ENCODE data around the gene TREH. TPM values are rescaled to one million over a fixed set of nuclear protein-coding genes. Genes with fewer than 3 reads are reported as not detected.
"Not testable (repeated sequence)": the region's sequence is repeated elsewhere in the genome, so short reads cannot be mapped to it uniquely, and the experiment has no call there.

The TREH gene
- total and polyA plus RNA-seq, 4 donors = 2.5 to 7.2 TPM; not detected in 2

DNA sequence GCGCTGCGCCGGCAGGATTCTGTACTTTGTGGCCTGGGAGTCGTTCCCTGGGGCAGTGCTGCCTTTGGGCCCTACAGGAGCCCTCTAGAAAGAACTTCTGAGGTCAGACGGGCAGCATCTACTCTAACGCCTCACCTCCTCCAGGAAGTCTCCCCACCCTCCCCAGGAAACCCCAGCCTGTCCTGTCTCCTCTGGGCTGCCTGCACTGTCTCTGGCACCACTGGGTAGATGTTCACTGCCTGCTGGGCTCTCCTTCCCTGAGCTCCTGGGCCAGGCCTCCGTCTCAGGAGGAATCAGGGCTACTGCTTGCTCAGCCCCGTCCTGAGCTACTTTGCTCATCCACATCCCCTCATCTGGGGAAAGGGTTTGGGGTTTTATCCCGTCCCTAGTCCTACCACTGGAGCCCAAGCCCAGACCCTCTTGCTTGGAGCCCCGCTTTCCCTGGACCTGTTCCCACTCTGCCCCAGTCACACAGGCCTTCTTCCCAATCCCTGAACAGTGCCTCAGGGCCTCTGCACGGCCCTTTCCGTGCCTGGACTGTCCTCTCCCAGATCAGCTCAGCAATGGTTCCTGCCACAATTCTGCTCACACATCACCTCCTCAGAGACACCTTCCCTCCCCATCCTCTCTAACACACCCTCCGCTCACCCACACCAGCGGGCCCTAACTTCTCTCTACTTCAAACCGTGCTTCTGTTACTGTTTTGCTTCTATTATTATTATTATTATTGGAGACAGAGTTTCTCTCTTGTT lies 11.3 kb upstream of the TREH start:
- WGBS, 2 donors = 80 to 81% methylated on average over 15 of the region's 15 CpGs
- Histone ChIP-seq H3K27me3 (ENCODE audit: control insufficient read depth in 1 of 2, insufficient read depth in 2 of 2, low read length in 1 of 2) (no peaks in the 10 kb centered on the region), H3K4me3 (ENCODE audit: low read length in 2 of 2) (no peak overlapping the region), H3K36me3 (ENCODE audit: control insufficient read depth in 1 of 2, insufficient read depth in 2 of 2, low read length in 1 of 2) (no peaks in the 10 kb centered on the region), H3K9me3 (ENCODE audit: control insufficient read depth, low read length) (no peaks in the 10 kb centered on the region), H3K4me1 (ENCODE audit: control insufficient read depth in 1 of 2, insufficient read depth in 2 of 2, low read length in 2 of 2) (no peaks in the 10 kb centered on the region), H3K27ac (ENCODE audit: low read depth in 1 of 2, low read length in 2 of 2) (no peak overlapping the region)
- no peak for ATAC-seq (ENCODE audit: low FRiP score)
- intact Hi-C loops (cut with DNase I) = loop anchor here (1.0 to 5.0 kb wide), 3 partner anchors 102 to 266 kb away; partner anchors contain the start of genes DDX6 (in 2 of the 2) and UPK2 (in 1 of the 2)
- DNase-seq = peak in 1 of 2 donors; percentile 49

DNA sequence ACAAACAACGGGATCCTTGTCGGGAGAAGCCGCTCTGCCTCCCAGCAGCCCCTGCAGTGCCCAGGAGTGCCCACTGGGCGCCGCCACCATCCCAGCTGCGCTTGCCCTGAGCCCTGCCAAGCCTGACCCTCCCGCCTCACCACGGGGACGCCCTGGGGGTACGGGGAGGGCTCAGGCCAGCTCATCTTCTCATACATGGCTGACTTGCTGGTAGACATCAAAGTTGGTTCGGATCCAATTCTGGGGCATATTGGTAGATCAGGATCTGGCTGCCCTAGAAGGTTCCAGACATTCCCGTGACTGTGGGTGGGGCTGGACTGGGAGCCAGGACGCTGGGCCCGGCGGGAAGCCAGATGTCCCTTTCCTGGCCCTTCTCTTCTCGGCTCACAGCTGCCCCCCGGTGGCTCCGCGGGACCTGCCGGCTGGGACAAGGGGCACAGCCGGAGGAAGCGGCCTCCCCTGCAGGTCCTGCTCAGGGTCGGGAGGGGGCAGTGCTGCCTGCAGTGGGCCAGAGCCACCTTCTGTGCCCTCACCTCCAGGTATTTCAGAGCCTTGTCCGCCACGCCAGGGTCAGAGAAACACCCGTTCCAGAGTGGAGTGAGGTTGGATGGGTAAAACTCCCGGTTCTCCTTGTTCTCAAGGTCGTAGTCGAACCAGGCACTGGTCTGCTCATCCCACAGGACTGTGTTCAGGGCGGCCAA lies 10.6 kb upstream of the TREH start:
- H3K4me1 ChIP-seq (ENCODE audit: control insufficient read depth in 1 of 2, insufficient read depth in 2 of 2, low read length in 2 of 2) = no peaks in the 10 kb centered on the region
- H3K36me3 ChIP-seq (ENCODE audit: control insufficient read depth in 1 of 2, insufficient read depth in 2 of 2, low read length in 1 of 2) = no peaks in the 10 kb centered on the region
- WGBS, 2 donors = 6 to 7% methylated on average over 23 to 30 of the region's 30 CpGs
- H3K4me3 ChIP-seq (ENCODE audit: low read length in 2 of 2) = no peak overlapping the region
- no peaks in the 10 kb centered on the region for H3K9me3 ChIP-seq (ENCODE audit: control insufficient read depth, low read length)
- no peaks in the 10 kb centered on the region for H3K27me3 ChIP-seq (ENCODE audit: control insufficient read depth in 1 of 2, insufficient read depth in 2 of 2, low read length in 1 of 2)
- peak; percentile 95 to 97 for DNase-seq
- ATAC-seq (ENCODE audit: low FRiP score) = peak; percentile 97
- intact Hi-C loops (cut with DNase I) = loop anchor here (1.0 to 5.0 kb wide), 4 partner anchors 102 to 267 kb away; partner anchors contain the start of genes DDX6 (in 2 of the 2) and UPK2 (in 2 of the 2)
- peak overlapping the region in 1 of 2 donors; percentile 27 for H3K27ac ChIP-seq (ENCODE audit: low read depth in 1 of 2, low read length in 2 of 2)

DNA sequence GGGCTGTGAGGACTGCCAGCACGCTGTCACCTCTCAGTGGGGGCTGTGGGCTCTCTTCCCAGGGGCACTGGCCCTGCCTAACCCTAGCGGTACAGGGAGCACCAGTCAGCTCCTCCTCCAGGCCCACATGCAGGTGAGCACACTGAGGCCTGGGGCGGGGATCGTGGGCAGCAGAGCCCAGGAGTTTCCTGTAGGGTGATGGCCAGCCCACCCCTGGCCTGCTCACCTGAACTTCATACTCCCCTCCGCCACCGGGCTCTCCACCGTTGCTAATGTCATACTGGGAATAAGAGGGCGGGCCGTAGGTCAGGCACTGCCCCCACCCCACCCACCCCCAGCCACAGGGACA lies 10.0 kb upstream of the TREH start:
- no peaks in the 10 kb centered on the region for H3K27me3 ChIP-seq (ENCODE audit: control insufficient read depth in 1 of 2, insufficient read depth in 2 of 2, low read length in 1 of 2)
- H3K9me3 ChIP-seq (ENCODE audit: control insufficient read depth, low read length) = no peaks in the 10 kb centered on the region
- peak in 1 of 2 donors; percentile 57 for DNase-seq
- no peak overlapping the region for H3K4me3 ChIP-seq (ENCODE audit: low read length in 2 of 2)
- H3K36me3 ChIP-seq (ENCODE audit: control insufficient read depth in 1 of 2, insufficient read depth in 2 of 2, low read length in 1 of 2) = no peaks in the 10 kb centered on the region
- ATAC-seq (ENCODE audit: low FRiP score) = peak; percentile 27
- intact Hi-C loops (cut with DNase I) = loop anchor here in 1 of 2 donors (2.0 kb wide), 1 partner anchor 267 kb away; the partner anchor contains the start of gene UPK2
- H3K4me1 ChIP-seq (ENCODE audit: control insufficient read depth in 1 of 2, insufficient read depth in 2 of 2, low read length in 2 of 2) = no peaks in the 10 kb centered on the region
- H3K27ac ChIP-seq (ENCODE audit: low read depth in 1 of 2, low read length in 2 of 2) = no peak overlapping the region
- WGBS, 2 donors = 6 to 9% methylated on average over 8 to 9 of the region's 9 CpGs

DNA sequence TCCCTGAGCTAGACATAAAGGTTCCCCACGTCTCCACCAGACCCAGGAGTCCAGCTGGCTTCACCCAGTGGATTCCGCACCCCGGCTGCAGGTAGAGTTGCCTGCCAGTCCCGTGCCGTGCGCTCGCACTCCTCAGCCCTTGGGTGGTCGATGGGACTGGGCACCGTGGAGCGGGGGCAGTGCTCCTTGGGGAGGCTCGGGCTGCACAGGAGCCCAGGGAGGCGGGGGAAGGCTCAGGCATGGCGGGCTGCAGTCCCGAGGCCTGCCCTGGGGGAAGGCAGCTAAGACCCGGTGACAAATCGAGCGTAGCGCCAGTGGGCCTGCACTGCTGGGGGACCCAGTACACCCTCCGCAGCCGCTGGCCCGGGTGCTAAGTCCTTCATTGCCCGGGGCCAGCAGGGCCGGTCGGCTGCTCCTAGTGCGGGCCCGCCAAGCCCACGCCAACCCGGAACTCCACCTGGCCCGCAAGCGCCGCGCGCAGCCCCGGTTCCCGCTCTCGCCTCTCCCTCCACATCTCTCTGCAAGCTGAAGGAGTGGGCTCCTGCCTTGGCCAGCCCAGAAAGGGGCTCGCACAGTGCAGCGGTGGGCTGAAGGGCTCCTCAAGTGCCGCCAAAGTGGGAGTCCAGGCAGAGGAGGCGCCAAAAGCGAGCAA lies 9.5 kb upstream of the TREH start:
- intact Hi-C loops (cut with DNase I) = loop anchor here in 1 of 2 donors (2.0 kb wide), 1 partner anchor 268 kb away; the partner anchor contains the start of gene UPK2
- H3K36me3 ChIP-seq (ENCODE audit: control insufficient read depth in 1 of 2, insufficient read depth in 2 of 2, low read length in 1 of 2) = no peaks in the 10 kb centered on the region
- ATAC-seq (ENCODE audit: low FRiP score) (no peak), DNase-seq (peak in 1 of 2 donors; percentile 73)
- no peaks in the 10 kb centered on the region for H3K27me3 ChIP-seq (ENCODE audit: control insufficient read depth in 1 of 2, insufficient read depth in 2 of 2, low read length in 1 of 2)
- no peak overlapping the region for H3K27ac ChIP-seq (ENCODE audit: low read depth in 1 of 2, low read length in 2 of 2)
- H3K4me3 ChIP-seq (ENCODE audit: low read length in 2 of 2) = no peak overlapping the region
- H3K4me1 ChIP-seq (ENCODE audit: control insufficient read depth in 1 of 2, insufficient read depth in 2 of 2, low read length in 2 of 2) = no peaks in the 10 kb centered on the region
- 73 to 77% methylated on average over 41 of the region's 41 CpGs for WGBS, 2 donors
- H3K9me3 ChIP-seq (ENCODE audit: control insufficient read depth, low read length) = no peaks in the 10 kb centered on the region

DNA sequence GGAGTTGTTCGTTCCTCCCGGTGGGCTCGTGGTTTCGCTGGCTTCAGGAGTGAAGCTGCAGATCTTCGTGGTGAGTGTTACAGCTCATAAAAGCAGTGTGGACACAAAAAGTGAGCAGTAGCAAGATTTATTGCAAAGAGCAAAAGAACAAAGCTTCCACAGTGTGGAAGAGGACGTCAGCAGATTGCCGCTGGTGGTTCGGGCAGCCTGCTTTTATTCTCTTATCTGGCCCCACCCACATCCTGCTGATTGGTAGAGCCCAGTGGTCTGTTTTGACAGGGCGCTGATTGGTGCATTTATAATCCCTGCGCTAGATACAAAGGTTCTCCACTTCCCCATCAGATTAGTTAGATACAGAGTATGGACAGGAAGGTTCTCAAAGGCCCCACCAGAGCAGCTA lies 8.9 kb upstream of the TREH start:
- H3K36me3 ChIP-seq (ENCODE audit: control insufficient read depth in 1 of 2, insufficient read depth in 2 of 2, low read length in 1 of 2); H3K9me3 ChIP-seq (ENCODE audit: control insufficient read depth, low read length); H3K27me3 ChIP-seq (ENCODE audit: control insufficient read depth in 1 of 2, insufficient read depth in 2 of 2, low read length in 1 of 2); H3K4me1 ChIP-seq (ENCODE audit: control insufficient read depth in 1 of 2, insufficient read depth in 2 of 2, low read length in 2 of 2); H3K4me3 ChIP-seq (ENCODE audit: low read length in 2 of 2); H3K27ac ChIP-seq (ENCODE audit: low read depth in 1 of 2, low read length in 2 of 2); ATAC-seq (ENCODE audit: low FRiP score): not testable (repeated sequence)
- intact Hi-C loops (cut with DNase I) = loop anchor here in 1 of 2 donors (2.0 kb wide), 1 partner anchor 268 kb away; the partner anchor contains the start of gene UPK2
- peak in 1 of 2 donors; percentile 3 for DNase-seq
- WGBS, 2 donors = 91 to 92% methylated on average over 10 of the region's 10 CpGs

DNA sequence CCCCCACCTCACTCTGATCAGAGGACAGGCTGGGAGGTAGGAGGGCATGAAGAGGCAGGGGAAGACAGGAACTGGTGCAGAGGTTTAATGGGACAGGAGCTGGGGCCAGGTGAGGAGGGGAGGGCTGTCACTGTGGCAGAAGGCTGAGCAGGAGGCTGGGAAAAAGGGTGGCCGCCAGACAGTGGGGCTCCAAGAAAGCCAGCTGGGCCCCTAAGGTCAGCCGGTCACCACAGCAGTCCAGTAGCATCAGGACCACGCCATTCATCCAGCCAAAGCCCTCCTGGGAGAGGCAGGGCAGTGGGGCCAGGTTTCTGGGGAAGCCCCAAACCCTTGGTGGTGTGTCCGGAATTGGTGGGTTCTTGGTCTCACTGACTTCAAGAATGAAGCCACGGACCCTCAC lies 8.5 kb upstream of the TREH start:
- intact Hi-C loops (cut with DNase I) = loop anchor here in 1 of 2 donors (2.0 kb wide), 1 partner anchor 269 kb away; the partner anchor contains the start of gene UPK2

DNA sequence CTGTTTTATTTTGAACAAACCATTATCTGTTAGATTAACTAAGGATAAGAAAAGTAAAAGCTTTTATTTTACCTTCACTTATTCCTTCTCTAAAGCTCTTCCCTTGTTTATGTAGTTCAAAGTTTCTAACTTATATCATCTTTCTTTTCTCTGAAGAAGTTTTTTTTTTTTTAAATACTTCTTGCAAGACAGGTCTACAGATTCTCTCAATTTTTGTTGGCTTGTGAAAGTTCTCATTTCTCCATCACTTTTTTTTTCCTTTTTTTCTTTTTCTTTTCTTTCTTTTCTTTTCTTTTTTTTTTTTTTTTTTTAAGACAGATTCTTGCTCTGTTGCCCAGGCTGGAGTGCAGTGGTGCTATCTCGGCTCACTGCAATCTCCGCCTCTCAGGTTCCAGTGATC lies 4.7 kb upstream of the TREH start:
- WGBS, 2 donors = 65 to 70% methylated on average over 2 of the region's 2 CpGs
- Histone ChIP-seq H3K36me3 (ENCODE audit: control insufficient read depth in 1 of 2, insufficient read depth in 2 of 2, low read length in 1 of 2) (no peaks in the 10 kb centered on the region), H3K27ac (ENCODE audit: low read depth in 1 of 2, low read length in 2 of 2) (no peak overlapping the region), H3K4me1 (ENCODE audit: control insufficient read depth in 1 of 2, insufficient read depth in 2 of 2, low read length in 2 of 2) (no peaks in the 10 kb centered on the region), H3K27me3 (ENCODE audit: control insufficient read depth in 1 of 2, insufficient read depth in 2 of 2, low read length in 1 of 2) (no peaks in the 10 kb centered on the region), H3K9me3 (ENCODE audit: control insufficient read depth, low read length) (no peaks in the 10 kb centered on the region), H3K4me3 (ENCODE audit: low read length in 2 of 2) (no peak overlapping the region)
- DNase-seq (no peak), ATAC-seq (ENCODE audit: low FRiP score) (no peak)
- intact Hi-C loops (cut with DNase I) = no loop called here

More for the DNA sequence above, 8.5 kb upstream of the TREH start:
- 93 to 94% methylated on average over 5 of the region's 5 CpGs for WGBS, 2 donors
- Histone ChIP-seq H3K4me3 (ENCODE audit: low read length in 2 of 2) (no peak overlapping the region), H3K4me1 (ENCODE audit: control insufficient read depth in 1 of 2, insufficient read depth in 2 of 2, low read length in 2 of 2) (no peaks in the 10 kb centered on the region), H3K27me3 (ENCODE audit: control insufficient read depth in 1 of 2, insufficient read depth in 2 of 2, low read length in 1 of 2) (no peaks in the 10 kb centered on the region), H3K9me3 (ENCODE audit: control insufficient read depth, low read length) (no peaks in the 10 kb centered on the region), H3K36me3 (ENCODE audit: control insufficient read depth in 1 of 2, insufficient read depth in 2 of 2, low read length in 1 of 2) (no peaks in the 10 kb centered on the region), H3K27ac (ENCODE audit: low read depth in 1 of 2, low read length in 2 of 2) (no peak overlapping the region)
- ATAC-seq (ENCODE audit: low FRiP score) = no peak
- DNase-seq = peak in 1 of 2 donors; percentile 61

DNA sequence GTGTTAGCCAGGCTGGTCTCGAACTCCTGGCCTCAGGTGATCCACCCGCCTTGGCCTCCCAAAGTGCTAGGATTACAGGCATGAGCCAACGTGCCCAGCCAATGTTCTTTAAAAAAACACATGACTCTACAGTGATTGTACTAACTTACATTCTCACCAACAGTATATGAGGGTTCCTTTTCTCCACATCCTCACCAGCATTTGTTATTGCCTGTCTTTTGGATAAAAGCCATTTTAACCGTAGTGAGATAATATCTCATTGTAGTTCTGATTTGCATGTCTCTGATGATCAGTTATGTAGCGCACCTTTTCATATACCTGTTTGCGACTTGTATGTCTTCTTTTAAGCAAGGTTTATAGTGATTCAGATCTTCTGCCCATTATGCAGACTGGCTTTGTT lies 3.5 kb upstream of the TREH start:
- H3K27me3 ChIP-seq (ENCODE audit: control insufficient read depth in 1 of 2, insufficient read depth in 2 of 2, low read length in 1 of 2); H3K9me3 ChIP-seq (ENCODE audit: control insufficient read depth, low read length); H3K27ac ChIP-seq (ENCODE audit: low read depth in 1 of 2, low read length in 2 of 2); ATAC-seq (ENCODE audit: low FRiP score); intact Hi-C loops (cut with DNase I); H3K4me3 ChIP-seq (ENCODE audit: low read length in 2 of 2); H3K4me1 ChIP-seq (ENCODE audit: control insufficient read depth in 1 of 2, insufficient read depth in 2 of 2, low read length in 2 of 2); H3K36me3 ChIP-seq (ENCODE audit: control insufficient read depth in 1 of 2, insufficient read depth in 2 of 2, low read length in 1 of 2): not testable (repeated sequence)
- 70 to 75% methylated on average over 6 of the region's 6 CpGs for WGBS, 2 donors
- peak in 1 of 2 donors; percentile 2 for DNase-seq
